Right lobe of liver (tissue), 4 donors: Measurements from ENCODE around the gene RERE.

ENCODE experiments used
- POLR2A ChIP-seq: fragments of 450-650 bp; IDR thresholded peaks from one replicate; pipeline ENCODE4 v1.6.1; 2017; ENCODE audit warnings: antibody characterized with exemption, mild to moderate bottlenecking
- TF ChIP-seq, protein P1 (sequence below), 4 donors: fragments of 200-600 bp in 3 of 4; fragments of 450-650 bp in 1 of 4; IDR thresholded peaks; one replicate each; pipeline versions ENCODE4 v1.5.1 to v1.8.0; 2016 to 2022; ENCODE audit warnings: antibody characterized with exemption in 4 of 4, mild to moderate bottlenecking in 2 of 4
- donor health status: DM: no; HTN: no; CAD: no.
- donor health status: DM: no; HTN: no; CAD: no.
- donor health status: DM: no; HTN: yes; CAD: no.

DNA sequence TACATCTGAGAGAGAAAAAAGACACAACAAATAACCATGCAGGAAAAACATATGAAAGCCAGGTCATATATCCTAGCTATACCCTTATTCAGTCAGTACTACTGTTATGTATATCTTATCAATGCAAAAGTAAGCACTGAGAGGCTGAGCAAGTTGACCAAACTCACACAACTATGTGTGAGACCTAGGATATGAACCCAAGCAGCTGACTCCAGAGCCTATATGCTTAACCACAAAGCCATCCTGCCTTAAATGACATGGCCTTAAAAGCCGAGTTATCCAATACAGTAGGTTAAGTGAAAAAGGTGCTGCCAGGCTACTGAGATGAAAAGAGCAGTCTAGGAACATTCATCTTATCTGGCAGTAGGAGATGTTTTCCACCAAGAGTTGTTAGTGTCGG lies 151.6 kb downstream of the RERE start:
- TF ChIP-seq, protein P1, sequence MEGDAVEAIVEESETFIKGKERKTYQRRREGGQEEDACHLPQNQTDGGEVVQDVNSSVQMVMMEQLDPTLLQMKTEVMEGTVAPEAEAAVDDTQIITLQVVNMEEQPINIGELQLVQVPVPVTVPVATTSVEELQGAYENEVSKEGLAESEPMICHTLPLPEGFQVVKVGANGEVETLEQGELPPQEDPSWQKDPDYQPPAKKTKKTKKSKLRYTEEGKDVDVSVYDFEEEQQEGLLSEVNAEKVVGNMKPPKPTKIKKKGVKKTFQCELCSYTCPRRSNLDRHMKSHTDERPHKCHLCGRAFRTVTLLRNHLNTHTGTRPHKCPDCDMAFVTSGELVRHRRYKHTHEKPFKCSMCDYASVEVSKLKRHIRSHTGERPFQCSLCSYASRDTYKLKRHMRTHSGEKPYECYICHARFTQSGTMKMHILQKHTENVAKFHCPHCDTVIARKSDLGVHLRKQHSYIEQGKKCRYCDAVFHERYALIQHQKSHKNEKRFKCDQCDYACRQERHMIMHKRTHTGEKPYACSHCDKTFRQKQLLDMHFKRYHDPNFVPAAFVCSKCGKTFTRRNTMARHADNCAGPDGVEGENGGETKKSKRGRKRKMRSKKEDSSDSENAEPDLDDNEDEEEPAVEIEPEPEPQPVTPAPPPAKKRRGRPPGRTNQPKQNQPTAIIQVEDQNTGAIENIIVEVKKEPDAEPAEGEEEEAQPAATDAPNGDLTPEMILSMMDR (IDR thresholded peaks at IDR 0.05): no peak
- no peak for TF ChIP-seq POLR2A
